GM19023 (cell line): ENCODE results near the gene CNTN5.

Experiments used
- ATAC-seq: cut with Tn5 transposase; IDR thresholded peaks from one replicate; pipeline ENCODE4 v1.9.1; 2021; ENCODE audit warnings: mild to moderate bottlenecking, moderate library complexity; ENCODE audit not compliant: unreplicated experiment

CNTN5 gene

DNA sequence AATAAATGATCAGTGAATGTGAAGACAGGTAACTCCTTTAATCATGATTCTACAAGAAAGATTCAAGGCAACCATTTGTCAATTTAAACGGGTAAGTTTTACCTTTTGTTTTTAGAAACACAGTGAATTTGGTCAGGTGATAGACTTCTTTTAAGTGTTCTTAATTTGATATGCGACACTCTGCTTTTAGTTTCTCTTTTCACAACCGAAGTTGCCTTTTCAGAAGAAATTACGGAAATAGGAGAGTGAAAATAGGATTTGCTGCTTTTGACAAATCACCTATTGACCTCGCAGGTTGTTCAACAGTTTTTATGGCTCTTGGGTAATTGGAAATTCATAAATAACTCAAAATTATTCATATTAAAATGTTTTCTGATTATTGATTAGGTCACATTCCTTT is 142.1 kb downstream of the CNTN5 start:
- no peak for ATAC-seq

DNA sequence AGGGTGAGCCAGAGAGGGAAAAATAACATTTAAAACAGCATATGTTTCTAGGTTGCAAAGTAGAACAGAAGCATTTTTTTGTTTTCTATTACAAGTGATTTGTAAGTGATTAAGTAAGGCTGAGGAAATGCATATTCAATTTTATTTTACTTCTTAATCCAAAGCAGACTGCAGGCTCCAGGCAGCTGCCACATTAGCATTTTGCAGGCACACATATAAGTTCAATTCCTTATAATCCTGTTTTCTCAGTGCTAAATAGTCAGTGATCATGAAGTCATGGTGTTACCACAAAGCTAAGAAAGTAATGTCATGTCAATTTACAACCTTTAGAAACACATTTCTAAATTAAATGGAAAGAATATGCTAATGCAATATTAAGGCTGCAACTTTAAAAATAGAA is 149.8 kb downstream of the CNTN5 start:
- no peak for ATAC-seq

DNA sequence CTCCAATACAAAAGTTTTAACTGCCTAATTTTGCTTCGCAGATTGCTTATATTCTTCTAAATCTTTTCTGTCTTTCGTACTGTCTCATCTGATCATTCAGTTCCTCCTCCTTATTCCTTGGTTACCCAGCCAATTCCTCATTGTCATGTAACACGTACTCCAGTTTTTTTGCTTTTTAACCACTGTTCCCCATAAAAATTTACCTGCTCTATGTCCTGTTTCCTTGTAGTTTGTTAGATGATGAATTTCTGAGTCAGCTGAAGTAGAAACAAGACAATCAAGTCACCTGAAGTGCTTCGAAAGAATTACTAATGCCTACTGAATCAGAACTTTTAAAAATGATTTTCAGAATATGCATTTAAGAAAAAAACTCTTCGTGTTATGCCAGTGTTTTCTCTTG is 150.6 kb downstream of the CNTN5 start:
- no peak for ATAC-seq

DNA sequence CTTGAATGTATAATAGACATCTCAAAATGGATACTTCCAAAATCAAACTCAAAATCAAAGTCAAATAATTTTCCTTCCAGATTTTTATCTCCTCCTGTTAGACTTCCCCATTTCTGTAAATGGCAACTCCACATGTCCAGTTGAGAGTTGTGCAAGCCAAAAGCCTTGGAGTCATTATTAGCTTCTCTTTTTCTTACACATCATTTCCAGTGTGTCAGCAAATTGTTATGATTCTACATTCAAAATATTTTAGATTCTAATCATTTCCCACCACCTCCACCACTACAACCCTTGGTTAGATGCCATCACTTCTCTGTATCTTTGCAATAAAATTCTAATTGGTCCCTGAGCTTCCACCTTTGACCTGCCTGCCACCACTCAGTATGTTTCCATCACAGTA is 155.7 kb downstream of the CNTN5 start:
- no peak for ATAC-seq

DNA sequence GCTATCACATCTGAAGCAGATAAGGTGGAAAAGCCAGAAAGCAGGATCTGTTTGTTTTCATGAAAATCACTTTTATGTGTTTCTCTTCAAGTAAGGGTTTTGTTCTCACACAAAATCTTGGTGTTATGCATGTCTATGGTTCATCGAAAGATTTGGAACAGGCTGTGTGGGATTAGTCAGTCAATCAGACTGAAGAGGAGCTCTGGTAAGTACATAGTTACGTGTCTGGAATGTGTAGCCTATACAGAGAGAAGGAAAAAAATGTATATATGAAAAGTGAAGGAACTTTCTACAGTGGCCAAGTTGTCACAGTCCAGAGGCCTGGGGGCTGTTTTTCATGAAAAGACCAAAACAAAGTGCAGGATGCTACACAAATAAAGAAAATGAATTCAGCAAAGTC is 156.7 kb downstream of the CNTN5 start:
- no peak for ATAC-seq

DNA sequence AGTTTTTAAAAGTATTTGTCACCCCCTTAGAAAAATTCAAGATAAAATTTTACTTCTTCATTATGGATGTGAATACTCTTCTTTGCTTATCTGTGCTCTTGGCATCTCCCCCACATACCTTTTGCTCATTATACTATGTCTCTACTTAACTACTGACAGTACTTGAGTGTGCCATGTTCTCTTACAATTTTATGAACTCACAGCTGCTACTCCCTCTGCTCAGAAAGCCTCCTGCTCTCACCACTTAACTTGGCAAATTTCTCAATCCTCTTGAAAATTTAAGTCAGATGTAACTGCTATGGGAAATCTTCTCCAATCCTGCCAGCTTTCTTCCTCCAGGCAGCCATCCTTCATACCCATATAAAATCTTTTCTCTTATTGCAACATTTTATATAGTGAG is 163.4 kb downstream of the CNTN5 start:
- no peak for ATAC-seq

DNA sequence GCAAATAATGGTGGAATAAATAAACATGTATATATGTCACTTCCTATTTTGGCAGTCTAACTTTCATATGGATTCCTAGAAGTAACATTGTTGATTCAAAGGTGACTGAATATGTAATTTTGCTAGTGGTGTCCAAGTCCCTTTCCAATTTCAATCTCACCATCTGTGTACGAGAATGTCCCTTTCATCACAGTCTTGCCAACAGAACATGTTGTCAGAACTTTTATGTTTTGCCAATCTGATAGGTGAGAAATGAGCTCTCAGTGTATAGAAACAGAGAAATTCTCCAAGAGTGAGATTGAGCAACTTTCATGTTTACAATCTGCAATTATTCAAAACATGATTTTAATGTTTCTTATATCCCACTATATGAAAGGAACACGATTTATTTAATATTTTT is 167.5 kb downstream of the CNTN5 start:
- no peak for ATAC-seq

DNA sequence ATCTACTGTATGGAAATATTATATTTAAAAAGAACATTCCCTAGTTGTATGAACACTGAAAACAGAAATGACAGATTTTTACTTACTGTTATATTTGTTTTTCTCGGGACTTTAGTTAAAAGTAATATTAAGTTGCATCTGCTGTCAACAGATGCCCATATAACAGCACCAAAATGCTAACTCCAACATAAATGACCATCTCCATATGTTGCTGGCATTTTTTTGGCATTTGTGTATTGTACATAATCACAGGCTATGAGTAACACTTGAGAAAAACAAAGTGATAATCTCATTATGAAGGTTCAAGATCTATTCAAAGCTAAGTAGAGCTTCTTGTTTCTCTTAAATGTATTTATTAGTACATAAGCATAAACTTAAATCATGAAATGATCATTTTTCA is 172.0 kb downstream of the CNTN5 start:
- no peak for ATAC-seq

DNA sequence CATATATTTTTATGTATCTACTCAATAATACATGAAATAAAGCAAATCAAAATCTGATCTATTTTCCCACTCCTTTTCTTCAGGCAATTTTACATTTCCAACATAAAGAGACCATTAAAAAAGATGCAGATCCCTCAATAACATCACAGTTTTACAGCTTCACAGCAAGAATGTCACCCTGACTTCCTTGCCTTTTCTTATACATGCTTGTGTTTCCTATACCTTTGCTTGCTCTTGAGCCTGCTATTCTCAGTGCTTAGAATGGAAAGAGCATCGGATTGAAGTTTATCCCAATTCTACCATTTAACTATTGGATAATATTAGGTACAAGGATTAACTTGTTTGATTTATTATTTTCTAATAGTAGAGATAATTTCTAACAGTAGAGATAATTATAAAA is 176.7 kb downstream of the CNTN5 start:
- no peak for ATAC-seq

DNA sequence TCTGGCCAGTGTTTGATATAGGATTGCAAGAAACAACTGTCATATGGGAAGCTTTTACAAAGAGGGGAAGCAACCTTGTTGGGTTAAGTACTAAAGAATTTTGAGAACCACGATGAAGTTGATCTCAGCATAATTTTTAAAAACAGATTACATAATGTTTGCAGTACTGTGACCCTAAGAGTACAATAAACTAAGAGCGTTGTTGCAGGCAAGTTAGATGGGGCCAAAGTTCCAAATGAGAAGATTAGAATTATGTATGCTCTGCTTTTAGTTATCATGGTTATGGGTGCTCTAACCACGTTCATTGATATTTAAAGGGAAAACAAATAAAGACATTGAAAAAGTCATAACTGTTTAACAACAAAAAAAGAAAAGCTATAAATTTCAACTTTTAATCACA is 177.5 kb downstream of the CNTN5 start:
- ATAC-seq, result no peak

DNA sequence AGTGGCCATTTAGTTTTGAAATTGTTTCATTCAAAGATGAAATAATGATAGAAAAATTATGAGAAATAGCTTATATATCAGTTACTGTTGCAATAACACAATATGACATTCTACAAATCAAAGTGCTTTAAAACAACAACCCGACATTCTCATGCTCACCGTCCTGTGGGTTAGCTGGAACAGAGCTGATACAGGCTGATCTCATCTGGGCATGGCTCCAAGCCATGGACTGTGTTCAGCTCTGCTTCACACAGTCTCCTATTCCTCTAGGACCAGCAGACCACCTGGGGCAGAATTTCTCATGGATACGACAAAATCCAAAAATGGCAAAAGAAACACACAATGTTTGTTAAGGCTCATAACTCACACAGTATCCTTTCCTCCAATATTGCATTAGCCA is 178.6 kb downstream of the CNTN5 start:
- no peak for ATAC-seq

DNA sequence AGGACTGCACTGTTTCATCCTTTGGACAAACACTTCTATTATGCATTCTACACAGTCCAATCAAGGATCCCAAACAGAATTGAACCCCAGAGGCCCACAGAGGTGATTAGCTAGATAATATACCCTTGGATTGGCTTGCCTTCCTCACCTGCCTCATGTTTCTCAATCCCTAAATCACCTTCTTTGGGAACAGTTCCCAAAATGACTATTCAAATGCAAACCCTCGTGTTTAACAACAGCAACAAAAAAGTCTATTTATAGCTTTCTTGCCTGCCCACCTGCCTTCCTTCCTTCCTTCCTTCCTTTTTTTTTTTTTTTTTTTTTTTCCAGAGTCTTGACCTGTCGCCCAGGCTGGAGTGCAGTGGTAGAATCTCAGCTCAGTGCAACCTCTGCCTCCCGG is 180.0 kb downstream of the CNTN5 start:
- ATAC-seq, result no peak

DNA sequence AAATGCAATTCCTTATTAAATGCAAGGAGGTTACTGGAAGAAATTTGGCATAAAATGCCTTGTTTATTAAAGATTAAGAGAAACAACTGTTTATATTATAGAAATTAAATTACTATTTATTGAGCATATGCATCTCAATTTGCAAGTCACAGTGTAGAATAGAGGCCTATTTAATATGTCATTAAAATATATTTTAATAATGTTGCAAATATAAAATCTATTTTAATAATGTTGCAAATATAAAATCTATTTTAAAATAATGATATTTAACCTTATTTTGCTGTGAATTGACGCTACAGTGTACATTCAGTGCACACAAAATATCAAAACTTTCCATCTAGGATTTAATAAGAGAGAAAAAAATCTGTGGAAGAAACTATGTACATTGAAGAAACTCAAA is 188.1 kb downstream of the CNTN5 start:
- ATAC-seq, result no peak

DNA sequence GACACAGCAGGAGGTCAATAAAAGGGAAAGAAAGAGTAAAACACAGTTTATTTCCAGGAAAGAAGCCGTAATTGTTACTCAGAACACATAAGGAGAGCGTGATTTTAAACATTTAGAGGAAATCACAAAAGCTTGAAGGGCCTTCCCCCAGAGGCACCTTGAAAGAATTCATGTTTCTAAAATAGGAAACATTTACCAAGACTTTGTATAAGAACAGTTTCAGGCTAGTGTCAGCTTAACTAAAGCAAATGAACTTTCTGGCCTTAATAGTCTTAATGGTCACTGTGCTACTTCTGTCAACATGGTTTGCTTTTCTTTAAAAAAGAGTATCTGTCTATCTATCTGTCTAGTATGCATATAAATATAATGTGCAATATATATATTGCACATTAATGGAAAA is 208.8 kb downstream of the CNTN5 start:
- no peak for ATAC-seq

DNA sequence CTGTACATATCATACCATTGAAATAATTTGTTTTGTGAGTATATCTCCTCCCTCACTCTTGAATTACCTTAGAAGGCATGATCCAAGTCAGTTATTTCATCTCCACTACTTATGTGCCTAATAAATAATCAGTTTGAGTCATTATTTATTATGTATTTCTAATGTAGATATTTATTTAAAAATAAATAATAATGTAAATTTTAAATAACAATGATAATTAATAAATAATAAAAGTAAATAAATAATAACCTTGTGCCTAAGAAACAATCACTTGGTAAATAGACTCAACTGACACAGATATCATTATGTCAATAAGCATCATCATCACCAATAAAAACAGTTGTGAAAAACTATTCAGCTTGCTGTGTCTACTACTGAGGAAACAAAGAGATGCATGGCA is 213.8 kb downstream of the CNTN5 start:
- ATAC-seq, result no peak

DNA sequence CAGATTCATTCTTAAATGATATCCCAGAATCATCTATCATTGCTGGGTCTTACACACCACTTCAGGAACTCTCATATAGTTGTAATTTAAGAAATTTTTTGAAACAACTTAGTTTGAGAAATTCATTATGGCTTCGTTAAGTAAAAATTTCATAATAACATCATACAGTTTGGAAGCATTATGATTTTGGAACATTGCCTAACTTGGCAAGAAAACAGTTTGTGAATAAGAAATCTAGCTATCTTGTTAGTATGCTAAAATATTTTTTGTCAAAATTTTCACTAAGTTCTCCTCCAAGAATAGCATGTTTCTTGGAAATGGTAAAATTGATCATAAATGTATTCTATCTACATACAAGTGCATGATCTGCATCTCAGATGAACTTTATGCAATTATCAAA is 217.7 kb downstream of the CNTN5 start:
- ATAC-seq, result no peak

DNA sequence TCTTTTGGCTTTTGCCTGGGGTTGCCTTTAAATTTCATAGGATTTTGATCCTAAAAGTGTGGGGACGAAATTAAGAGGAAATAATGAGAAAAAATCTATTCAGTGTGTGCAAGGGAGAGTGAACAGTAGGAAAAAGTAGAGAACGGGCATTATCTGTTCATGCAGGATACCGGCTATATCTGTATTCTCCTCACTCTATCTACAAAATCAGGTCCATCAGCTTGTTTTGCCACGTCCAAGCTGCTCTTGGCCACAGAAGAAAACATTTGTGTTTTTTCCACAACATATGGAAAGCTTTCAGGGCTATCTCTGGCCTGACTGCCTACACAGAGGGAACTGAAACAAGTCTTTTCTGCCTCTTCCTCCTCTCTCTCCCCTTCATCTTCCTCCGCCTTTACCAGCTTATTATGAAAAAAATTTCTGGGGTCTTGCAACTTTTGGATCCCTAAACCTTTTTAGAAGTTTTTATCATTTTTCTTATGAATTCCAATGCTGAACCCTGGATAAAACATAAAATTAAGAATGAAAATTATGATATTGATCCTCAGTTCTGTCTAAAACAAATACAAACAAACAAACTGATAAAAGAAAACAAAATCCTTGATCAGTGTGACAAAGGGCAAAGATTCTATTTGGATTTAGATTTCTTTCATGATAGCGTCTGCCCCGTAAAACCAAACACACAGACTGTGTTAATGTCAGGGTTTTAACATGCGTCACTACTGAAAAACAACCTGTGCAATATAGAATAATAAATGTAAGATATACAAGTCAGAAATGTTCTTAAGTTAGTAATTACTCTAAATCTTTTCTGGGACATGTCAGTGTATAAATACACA is 219.7 kb downstream of the CNTN5 start:
- ATAC-seq, result no peak

DNA sequence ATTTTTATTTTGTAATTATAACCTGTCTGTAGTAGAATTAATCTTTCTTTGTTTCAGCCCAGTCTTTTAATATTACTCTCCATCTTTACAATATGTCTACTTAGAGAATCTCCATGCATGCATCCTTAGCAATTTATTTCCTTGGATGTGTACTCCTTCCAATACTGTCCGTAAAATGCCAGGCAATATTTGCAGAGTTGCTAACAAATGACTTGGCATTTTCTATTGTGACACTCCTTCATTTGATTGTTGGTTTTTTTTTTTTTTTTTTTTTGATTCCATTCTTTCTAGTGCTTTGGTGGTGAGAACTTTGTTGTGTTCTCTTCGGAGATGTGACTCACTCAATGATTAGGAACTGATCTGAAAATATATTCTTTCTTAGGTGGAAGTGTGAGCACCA is 220.3 kb downstream of the CNTN5 start:
- ATAC-seq, result no peak

DNA sequence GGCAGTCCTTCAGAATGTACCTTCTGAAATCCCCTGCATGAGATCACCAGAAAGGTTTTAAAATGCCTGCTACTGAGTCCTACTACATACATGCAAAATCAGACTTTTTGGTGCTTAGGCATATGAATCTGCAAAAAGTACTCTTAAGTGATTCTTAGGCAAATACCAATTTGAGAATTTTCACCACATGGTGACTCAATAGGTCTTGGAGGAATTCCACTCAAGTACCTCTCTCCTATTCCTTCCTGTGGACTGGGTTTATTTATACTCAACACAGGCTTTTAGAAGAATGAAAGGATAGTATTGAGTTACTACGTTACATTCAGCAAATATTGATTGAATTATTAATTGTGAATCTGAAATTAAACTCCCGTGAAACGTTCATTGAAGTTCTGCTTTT is 223.9 kb downstream of the CNTN5 start:
- ATAC-seq, result no peak

DNA sequence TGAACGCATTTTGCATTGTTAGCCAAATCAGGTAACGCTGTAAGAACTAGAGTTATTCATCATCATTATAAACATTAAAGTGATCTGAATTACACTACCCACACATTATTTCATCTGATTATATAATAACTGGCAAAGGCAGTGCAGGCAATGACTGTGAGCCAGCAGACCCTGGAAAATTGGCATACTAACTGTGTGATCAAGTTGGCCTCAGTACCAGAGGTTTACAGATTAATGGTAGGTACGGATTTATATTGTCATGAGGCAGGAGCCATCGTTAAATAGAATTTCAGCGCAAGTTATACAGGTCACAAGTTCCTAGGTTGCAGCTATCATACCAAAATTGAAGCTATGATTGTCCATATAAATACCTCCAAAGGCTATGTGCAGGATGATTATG is 225.4 kb downstream of the CNTN5 start:
- no peak for ATAC-seq

DNA sequence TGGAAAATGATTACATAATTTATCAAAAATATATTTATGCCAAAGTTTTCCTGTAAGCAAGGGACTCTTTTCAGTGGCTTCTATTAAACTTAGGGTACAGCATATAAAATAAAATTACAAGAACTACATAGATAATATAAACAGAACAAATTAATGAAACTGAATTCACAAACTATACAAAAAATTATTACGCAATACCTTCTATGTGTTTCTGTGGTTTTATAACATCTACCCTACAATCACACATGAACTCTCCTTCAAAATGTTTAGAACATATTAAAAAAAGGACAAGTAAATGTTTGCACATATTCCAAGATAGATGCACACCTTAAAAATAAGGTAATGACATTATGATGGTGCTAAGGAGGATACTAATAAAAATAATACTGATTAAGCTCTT is 235.9 kb downstream of the CNTN5 start:
- no peak for ATAC-seq

DNA sequence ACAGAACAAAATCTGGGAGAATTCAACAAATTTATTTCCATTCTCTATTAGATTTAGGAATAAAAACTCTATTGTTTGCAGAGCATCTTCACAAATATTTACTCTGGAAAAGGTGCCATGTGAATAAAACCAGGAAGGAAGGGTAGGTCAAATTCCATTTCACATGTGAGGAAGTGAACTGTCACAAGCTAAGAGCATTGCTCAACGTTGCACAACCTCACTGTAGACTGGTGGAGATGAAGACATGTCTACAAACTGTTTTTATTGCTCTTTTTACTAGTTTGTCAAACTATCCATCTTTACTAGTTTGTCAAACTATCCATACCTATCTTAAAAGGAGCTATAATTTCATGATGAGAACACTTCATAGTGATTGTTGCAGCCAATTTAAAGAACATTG is 236.4 kb downstream of the CNTN5 start:
- no peak for ATAC-seq

DNA sequence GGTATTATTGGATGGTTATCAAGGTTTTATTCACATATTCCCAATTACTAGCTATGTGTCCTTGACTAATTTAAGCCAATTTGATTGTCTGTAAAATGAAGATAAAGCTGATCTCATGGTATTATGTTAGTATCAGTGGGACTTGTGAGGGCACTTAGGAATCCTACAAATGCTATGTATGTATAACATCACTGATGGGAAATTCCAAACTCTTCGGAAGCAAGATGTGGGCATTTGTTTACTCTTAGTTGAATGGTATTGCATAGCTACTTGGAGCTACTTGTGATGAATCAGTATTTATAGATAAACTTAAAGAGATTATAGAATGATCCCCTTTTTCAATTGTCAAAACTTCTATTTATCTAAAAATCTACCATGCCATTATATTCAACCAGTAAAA is 239.9 kb downstream of the CNTN5 start:
- no peak for ATAC-seq
